ENCODE measurements around the gene ATRNL1. TPM values are rescaled to one million over a fixed set of nuclear protein-coding genes. Genes with fewer than 3 reads are reported as not detected.

Gene ATRNL1
- total and polyA plus RNA-seq, 2 experiments from 2014 or later: 5.9 to 17.4 TPM

DNA sequence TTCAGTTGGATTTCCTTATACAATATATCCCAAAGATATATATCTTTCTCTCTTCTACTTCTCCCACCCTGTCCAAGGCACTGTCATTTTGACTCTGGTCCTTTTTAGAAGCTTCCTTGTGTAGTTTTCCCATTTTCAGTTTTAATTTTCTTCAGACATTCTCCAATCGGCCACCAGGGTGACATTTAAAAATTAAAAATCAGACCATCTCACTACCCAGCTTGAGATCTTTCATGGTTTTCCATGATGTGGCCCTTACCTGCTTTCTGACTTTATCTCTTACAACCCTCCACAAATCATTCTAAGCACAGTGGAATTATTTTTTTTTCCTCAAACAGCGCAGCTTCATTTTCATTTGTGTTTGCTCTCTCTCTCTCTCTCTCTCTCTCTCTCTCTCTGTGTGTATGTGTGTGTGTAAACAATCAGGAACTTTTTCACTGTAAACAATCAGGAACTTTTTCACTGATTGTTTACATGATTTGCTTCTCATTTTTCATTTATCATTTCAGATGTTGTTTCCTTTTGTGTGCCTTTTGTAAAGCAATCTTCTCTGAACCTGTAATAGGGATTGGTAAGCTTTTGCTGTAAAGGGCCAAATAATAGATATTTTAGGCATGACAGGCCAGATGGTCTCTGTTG, 348.9 kb downstream of the ATRNL1 start:
- WGBS (ENCODE audit: low lambda C conversion rate, missing lambda C conversion rate): 76% methylated on average over 2 of the region's 2 CpGs
- Histone ChIP-seq H3K36me3 (replicated peaks; ENCODE audit: insufficient read depth, low read depth) (no peaks in the 10 kb centered on the region), H4K20me1 (ENCODE audit: insufficient read depth, poor library complexity, severe bottlenecking) (no peaks in the 10 kb centered on the region), H3K4me3 (no peak overlapping the region), H3K9me3 (ENCODE audit: low read depth) (no peaks in the 10 kb centered on the region), H3K27ac (no peak overlapping the region), H3K79me2 (no peaks in the 10 kb centered on the region), H3K9me2 (replicated peaks; ENCODE audit: insufficient read depth) (no peaks in the 10 kb centered on the region), H3K4me1 (ENCODE audit: insufficient read depth) (no peaks in the 10 kb centered on the region), H2AFZ (no peak overlapping the region), H3K27me3 (no peaks in the 10 kb centered on the region), H3K4me2 (no peak overlapping the region)
- DNase-seq (ENCODE audit: low spot score): no peak
- no peak for TF ChIP-seq CTCF (IDR thresholded peaks at IDR 0.05; ENCODE audit: poor library complexity)
- TF ChIP-seq EZH2phosphoT487 (IDR thresholded peaks at IDR 0.05; ENCODE audit: low read depth, severe bottlenecking, unreplicated experiment): no peak
- no peak for TF ChIP-seq EZH2 (IDR thresholded peaks at IDR 0.05; ENCODE audit: borderline replicate concordance)

DNA sequence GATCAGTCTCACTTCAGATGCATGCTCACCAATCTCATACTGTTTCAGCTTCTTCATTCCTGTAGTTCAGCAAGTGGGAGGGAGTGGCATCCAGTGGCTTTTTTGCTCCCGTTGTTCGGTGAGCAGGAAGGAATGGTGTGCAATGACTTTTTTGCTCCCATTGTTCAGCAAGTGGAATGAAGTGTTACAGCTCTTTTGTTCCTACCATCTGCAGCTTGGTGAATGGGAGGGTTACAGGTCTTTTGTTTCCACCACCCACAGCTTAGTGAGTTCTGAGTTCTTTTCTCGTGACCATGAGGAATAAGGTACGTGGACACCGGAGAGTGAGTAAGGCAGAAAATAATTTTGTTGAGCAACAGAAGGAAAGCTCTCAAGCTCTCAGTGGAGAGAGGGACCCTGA, 363.6 kb downstream of the ATRNL1 start:
- no peaks in the 10 kb centered on the region for H3K9me3 ChIP-seq (ENCODE audit: low read depth)
- no peaks in the 10 kb centered on the region for H3K4me1 ChIP-seq (ENCODE audit: insufficient read depth)
- no peaks in the 10 kb centered on the region for H3K9me2 ChIP-seq (replicated peaks; ENCODE audit: insufficient read depth)
- 88% methylated on average over 5 of the region's 5 CpGs for WGBS (ENCODE audit: low lambda C conversion rate, missing lambda C conversion rate)
- no peak overlapping the region for H2AFZ ChIP-seq
- no peaks in the 10 kb centered on the region for H3K79me2 ChIP-seq
- H3K4me2 ChIP-seq: no peak overlapping the region
- DNase-seq (ENCODE audit: low spot score): no peak
- no peak overlapping the region for H3K27ac ChIP-seq
- no peaks in the 10 kb centered on the region for H4K20me1 ChIP-seq (ENCODE audit: insufficient read depth, poor library complexity, severe bottlenecking)
- H3K27me3 ChIP-seq: no peaks in the 10 kb centered on the region
- H3K4me3 ChIP-seq: no peak overlapping the region
- TF ChIP-seq CTCF (IDR thresholded peaks at IDR 0.05; ENCODE audit: poor library complexity): no peak
- TF ChIP-seq EZH2 (IDR thresholded peaks at IDR 0.05; ENCODE audit: borderline replicate concordance): no peak
- no peak for TF ChIP-seq EZH2phosphoT487 (IDR thresholded peaks at IDR 0.05; ENCODE audit: low read depth, severe bottlenecking, unreplicated experiment)
- no peaks in the 10 kb centered on the region for H3K36me3 ChIP-seq (replicated peaks; ENCODE audit: insufficient read depth, low read depth)

- Histone ChIP-seq H3K27ac (no peak overlapping the region), H3K4me1 (ENCODE audit: insufficient read depth) (no peaks in the 10 kb centered on the region), H3K27me3 (no peaks in the 10 kb centered on the region), H4K20me1 (ENCODE audit: insufficient read depth, poor library complexity, severe bottlenecking) (no peaks in the 10 kb centered on the region), H3K9me3 (ENCODE audit: low read depth) (no peaks in the 10 kb centered on the region), H2AFZ (no peak overlapping the region), H3K36me3 (replicated peaks; ENCODE audit: insufficient read depth, low read depth) (no peaks in the 10 kb centered on the region), H3K9me2 (replicated peaks; ENCODE audit: insufficient read depth) (no peaks in the 10 kb centered on the region), H3K4me3 (no peak overlapping the region), H3K79me2 (no peaks in the 10 kb centered on the region), H3K4me2 (no peak overlapping the region)
- no peak for DNase-seq (ENCODE audit: low spot score)
- 97% methylated on average over 2 of the region's 2 CpGs for WGBS (ENCODE audit: low lambda C conversion rate, missing lambda C conversion rate)
- TF ChIP-seq EZH2 (IDR thresholded peaks at IDR 0.05; ENCODE audit: borderline replicate concordance) (no peak), CTCF (IDR thresholded peaks at IDR 0.05; ENCODE audit: poor library complexity) (no peak), EZH2phosphoT487 (IDR thresholded peaks at IDR 0.05; ENCODE audit: low read depth, severe bottlenecking, unreplicated experiment) (no peak)
These were observed 390.1 kb downstream of the ATRNL1 start for GRCh38 chr10:115483294-115483693.

Measured in hepatocyte (in vitro differentiated cells).